HL-60 (cell line): ENCODE data around the gene SPINK2.

Experiments
- CTCF ChIP-seq: IDR thresholded peaks from one replicate; pipeline ENCODE4 v1.5.1; 2011; ENCODE audit warnings: low read length, control low read depth, inconsistent platforms; ENCODE audit not compliant: insufficient read depth
- POLR2AphosphoS5 ChIP-seq: IDR thresholded peaks from 2 replicates; pipeline ENCODE4 v1.6.1; 2012; ENCODE audit warnings: low read depth

GRCh38 chr4:56861360-56861759 is 39.9 kb upstream of the SPINK2 start:
- TF ChIP-seq CTCF (no peak), POLR2AphosphoS5 (no peak)
